HS-5 (cell line): ENCODE measurements around the gene EIF4EBP3.

Experiments used
- DNase-seq: peaks from one replicate; pipeline ENCODE4 v3.0.0-alpha.2; 2012; ENCODE audit warnings: low read depth

Gene EIF4EBP3

DNA sequence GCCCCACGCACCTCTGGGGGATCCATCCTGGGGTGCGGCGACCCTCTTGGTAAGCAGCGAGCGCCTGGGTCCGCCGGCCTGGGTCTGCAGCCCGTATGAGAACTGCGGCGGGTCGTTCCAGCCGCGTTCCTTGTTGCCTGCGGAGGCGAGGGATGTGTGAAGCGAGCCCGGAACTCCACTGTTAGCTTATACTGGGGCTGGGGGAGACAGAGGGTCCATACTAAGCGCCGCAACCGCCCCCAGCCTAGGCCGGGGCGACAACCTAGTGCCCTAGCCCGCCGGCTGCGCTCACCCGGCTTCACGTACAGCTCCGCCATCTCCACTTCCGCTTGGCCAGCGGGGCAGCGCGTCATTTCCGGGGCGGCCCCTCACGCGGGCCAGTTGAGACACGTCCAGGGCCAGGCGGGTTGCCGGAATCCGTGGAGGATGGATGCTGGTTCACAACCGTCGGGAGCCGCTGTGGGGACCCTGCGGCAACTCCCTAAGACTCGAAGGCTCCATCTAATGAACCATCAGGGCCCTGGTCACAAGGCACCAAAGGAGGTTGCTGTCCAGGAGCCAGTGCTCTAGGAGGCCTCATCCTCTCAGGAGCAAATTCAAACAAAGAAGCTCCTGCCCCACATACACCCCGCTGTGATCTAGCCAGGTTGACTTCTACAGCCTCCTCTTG, 9.8 kb downstream of the EIF4EBP3 start, which contains the start of gene SRA1:
Gene SRA1, minus strand, starts transcription at position 338 of the 670 bp plus-strand sequence. Its CDS starts 21 bp downstream, at position 317.
- peak; percentile 60 for DNase-seq

DNA sequence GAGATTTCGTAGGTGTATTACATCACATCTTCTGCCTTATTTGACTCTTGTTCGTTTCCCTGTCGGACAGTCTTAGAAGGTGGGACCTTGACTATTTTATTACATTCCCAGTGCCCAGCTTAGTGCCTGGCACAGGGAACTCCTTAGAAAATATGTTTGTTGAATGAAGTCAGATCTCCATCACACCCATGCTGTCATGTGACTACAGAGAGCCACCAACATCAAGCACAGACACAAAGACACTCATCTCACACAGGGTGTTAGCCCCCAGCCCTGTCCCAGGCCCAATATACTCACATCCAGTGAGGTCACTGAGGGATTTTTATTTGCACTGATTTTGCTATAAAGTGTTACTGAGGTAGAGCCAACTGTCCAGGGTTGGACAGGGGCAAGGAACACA, 10.5 kb downstream of the EIF4EBP3 start:
- no peak for DNase-seq

DNA sequence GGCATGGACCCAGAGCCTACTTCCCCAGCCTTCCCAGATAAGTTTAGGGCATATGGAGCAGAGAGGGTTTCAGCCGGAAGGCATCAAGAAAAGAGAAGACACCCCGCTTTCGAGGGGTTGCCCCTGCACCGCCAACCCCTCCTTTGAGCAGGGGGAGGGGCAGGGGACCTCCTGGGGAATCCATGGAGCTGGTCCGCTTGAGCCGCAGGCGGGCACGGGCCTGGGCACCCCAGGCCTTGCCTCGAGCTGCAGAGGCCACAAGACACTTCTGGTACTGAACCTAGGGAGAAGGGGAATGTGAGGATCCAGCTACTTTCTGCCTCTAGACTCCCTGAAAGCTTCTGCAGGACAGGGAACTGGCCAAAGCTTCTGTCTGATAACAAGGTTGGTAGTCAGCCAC, 11.1 kb downstream of the EIF4EBP3 start:
- DNase-seq, result no peak

DNA sequence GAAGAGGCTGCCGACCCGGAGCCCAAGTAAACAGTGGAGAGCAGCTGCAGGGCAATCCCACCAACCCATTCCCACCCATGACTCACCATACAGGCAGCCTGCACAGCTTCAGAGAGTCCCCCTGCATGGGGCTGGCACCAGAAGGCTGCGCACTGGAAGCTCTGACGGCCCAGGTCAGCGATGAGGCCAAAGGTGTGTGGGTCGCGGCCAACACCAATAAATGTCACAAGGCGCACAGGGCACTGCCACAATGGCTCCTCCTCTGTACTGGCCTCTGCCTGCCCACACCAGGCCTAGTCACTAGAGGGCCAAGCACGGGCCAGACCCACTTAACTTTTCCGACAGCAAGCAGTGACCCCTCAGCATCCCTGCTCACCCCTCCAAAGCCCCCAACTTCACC, 12.8 kb downstream of the EIF4EBP3 start:
- DNase-seq, result no peak

DNA sequence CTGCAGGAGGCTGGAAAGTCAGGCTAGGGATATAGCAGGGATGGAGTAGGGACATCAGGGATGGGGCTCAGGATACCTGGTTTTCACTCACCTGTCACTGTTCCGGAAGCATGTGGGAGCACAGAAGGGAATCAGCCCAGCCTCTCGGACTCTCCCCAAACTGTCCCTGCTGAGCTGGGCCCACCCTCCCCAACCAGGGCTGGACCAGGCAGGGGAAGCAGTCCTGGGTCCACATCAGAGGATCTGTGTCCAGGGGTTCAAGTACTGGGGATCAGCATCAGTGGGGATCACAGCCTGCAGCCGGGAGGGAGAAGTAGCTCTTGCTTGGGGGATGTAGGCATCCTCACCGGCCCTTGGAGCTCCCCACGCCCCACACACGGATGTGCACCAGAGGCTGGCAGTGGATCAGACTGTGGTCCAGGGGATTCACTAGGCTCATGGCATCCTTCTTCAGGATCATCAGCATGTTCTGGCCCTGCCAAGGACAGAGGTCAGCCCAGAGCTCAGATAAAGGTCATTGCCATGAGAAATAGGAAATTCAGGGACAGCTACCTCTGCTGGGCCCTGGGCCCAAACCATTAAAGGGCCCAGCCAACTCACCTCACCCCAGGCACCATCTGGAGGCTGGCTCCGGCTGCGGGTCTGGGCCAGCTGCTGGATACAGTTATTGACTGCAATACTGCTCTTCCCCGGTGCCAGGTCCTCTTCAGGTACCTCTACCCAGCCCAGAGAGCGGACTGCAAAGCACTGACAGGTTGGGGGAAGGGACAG, 14.5 kb downstream of the EIF4EBP3 start:
- no peak for DNase-seq

DNA sequence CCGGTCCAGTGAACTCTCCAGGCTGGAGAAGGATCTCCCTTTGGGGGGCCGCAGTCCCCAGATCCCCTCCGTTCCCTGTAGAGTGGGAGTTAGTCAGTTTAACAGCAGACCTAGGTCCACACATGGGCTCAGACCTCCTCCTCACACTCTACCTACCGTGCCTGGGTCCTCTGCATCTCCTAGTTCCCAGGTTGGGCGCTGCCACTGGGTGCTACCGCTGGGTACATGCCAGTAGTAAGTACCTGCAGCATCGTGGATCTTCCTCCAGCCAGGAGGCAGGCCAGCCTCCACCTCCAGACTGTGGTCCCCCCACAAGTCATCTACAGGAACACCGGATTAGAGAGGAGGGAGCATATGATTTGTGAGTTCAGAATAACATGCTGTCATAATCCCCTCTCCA, 16.1 kb downstream of the EIF4EBP3 start:
- no peak for DNase-seq

DNA sequence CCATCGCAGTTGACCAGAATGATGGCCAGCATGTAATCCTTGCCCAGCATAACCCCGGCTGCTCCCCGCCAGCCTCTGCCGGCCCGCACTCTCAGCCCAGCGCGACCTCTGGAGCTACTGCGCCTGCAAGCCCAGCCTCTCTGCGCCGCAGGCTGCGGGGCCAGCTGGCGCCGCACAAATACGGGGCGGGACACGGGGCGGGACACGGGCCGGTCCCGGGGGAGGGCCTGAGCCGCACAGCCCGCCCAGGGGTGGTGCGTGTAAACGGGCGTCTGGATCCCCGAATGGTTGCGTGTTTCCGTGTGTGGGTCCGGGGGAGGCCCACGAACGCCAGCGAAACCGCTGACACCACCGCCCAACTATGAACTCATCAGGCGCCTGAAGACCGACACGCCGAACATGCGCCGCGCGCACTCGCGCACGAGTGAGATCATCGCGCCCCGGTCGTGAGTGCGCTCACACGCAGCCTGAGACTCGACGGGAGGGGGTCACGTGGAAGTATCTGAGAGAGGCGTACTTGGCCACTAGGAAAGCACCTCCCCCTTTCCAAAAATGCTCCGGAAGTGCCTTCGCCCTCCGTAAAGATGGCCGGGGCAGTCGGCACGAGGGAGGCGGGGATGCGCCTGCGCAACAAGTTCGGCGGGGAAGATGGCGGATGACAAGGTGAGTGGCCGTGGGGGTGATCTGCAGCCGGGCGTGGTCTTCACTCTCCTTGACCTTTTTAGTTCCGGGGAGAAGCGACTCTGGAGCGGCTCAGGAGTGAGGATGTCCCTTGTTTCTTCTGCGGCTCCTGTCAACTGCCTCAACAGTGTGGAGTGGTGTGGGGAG, 16.9 kb downstream of the EIF4EBP3 start, which contains the start of the genes APBB3 and SLC35A4:
Gene APBB3, minus strand, starts transcription at position 403 of the 828 bp plus-strand sequence. Its CDS starts 353 bp downstream, at position 50.
Gene SLC35A4, plus strand, starts transcription at position 633 of the 828 bp plus-strand sequence. CDS start 2,342 bp downstream, outside the sequence.
- peak; percentile 96 for DNase-seq

DNA sequence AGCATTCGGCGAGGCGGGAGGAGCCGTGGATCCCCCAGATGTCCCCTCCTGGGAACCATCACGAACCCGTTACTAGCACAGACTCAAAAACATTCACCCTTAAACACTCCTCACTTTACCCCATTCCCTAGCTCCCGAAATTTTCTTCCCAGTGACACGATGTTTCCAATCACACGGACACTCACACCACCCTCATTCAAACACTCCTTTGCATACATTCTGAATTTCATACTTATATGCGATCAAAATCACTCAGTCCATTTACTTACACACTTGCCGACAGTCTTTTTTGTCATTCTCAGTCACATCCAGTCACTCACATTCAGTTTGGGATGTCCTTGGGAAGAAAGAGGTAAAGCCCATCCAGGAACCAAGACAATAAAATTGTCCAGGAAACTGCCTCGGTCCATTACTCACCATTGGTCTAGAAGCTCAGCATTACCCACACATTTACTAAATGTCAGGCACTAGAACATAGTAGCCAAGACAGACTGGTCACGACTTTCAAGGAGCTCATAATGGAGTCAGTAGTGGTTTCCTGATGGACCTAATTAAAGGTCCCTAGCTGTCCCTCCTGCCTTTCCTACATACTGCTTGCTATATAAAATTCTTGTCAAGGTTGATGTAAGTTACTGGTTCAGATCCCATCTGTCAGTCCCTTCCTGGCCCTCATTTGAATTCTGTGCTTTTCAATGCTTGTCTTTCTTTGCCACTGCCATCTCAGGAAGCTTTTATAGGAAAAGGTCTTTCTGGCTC, 17.7 kb downstream of the EIF4EBP3 start:
- no peak for DNase-seq

DNA sequence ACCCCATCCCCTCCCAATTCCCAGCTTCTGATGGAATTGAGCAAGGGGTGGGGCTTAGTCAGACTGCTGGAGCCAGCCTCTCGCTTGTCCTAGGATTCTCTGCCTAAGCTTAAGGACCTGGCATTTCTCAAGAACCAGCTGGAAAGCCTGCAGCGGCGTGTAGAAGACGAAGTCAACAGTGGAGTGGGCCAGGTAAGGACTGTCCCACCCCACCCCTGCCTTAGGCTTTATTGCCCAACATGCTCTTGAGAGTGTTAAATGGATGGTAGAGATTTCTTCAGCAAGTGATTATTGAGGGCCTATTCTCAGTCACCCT, 18.3 kb downstream of the EIF4EBP3 start:
- DNase-seq, result no peak

DNA sequence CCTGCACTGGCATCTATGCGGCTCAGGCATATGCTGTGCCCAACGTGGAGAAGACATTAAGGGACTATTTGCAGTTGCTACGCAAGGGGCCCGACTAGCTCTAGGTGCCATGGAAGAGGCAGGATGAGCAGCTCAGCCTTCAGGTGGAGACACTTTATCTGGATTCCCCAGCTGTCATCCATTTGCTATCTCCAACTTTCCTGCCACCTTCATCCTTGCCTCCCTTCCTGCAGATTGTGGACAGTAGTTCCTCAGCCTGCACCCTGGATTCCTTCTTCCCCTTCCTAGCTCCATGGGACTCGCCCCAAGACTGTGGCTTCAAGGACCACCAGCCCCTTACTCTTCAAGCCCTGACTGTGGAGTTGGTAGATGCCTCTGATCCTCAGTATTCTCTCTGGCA, 19.2 kb downstream of the EIF4EBP3 start:
- no peak for DNase-seq

DNA sequence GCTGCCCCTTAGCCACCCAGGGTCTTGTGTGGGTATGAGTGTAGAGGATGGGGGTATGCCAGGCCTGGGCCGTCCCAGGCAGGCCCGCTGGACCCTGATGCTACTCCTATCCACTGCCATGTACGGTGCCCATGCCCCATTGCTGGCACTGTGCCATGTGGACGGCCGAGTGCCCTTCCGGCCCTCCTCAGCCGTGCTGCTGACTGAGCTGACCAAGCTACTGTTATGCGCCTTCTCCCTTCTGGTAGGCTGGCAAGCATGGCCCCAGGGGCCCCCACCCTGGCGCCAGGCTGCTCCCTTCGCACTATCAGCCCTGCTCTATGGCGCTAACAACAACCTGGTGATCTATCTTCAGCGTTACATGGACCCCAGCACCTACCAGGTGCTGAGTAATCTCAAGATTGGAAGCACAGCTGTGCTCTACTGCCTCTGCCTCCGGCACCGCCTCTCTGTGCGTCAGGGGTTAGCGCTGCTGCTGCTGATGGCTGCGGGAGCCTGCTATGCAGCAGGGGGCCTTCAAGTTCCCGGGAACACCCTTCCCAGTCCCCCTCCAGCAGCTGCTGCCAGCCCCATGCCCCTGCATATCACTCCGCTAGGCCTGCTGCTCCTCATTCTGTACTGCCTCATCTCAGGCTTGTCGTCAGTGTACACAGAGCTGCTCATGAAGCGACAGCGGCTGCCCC, 19.8 kb downstream of the EIF4EBP3 start:
- DNase-seq, result no peak

DNA sequence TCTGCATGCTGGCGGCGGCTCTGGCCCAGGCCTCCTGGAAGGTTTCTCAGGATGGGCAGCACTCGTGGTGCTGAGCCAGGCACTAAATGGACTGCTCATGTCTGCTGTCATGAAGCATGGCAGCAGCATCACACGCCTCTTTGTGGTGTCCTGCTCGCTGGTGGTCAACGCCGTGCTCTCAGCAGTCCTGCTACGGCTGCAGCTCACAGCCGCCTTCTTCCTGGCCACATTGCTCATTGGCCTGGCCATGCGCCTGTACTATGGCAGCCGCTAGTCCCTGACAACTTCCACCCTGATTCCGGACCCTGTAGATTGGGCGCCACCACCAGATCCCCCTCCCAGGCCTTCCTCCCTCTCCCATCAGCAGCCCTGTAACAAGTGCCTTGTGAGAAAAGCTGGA, 20.4 kb downstream of the EIF4EBP3 start:
- no peak for DNase-seq

DNA sequence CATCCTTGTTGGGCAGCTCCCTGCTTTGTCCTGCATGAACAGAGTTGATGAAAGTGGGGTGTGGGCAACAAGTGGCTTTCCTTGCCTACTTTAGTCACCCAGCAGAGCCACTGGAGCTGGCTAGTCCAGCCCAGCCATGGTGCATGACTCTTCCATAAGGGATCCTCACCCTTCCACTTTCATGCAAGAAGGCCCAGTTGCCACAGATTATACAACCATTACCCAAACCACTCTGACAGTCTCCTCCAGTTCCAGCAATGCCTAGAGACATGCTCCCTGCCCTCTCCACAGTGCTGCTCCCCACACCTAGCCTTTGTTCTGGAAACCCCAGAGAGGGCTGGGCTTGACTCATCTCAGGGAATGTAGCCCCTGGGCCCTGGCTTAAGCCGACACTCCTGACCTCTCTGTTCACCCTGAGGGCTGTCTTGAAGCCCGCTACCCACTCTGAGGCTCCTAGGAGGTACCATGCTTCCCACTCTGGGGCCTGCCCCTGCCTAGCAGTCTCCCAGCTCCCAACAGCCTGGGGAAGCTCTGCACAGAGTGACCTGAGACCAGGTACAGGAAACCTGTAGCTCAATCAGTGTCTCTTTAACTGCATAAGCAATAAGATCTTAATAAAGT, 21.1 kb downstream of the EIF4EBP3 start:
- DNase-seq, result no peak

DNA sequence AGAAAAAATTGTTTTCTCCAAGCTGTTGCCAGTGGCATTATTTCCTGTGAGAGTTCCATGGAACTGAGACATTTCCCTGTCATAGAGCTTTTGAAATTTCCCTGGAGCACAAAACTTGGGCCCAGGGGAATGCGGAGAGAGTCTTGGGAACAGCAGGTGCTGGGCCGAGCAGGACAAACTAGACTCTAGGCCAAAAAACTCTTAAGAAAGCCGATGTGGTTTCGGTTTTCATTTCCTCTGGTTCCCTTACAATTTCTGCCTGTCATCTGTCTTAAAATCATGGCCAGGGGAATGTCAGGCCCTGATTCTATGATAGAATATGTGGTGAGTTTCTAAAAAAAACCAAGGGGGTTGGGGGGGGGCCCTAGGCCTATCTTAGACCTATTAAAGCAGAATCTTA, 21.7 kb downstream of the EIF4EBP3 start:
- no peak for DNase-seq

DNA sequence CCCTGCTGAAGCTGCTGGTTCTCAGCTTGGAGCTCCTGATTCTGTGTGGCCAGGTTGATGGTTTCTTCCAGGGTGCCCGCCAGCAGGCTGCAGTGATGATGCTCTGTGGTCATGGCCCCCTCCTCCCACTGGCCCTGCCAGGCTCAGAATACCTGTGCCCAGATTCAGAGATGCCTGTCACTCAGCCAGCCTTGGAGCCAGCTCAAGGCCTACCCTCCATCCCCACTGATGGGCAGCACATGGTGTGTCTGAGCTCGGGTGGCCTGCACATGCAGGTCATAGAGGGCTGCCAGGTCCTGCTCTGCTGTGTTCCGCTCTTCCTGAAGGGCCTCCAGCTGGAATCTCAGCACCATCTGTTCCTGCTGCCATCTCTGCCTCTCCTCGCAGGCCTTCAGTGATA, 22.6 kb downstream of the EIF4EBP3 start:
- DNase-seq, result no peak

DNA sequence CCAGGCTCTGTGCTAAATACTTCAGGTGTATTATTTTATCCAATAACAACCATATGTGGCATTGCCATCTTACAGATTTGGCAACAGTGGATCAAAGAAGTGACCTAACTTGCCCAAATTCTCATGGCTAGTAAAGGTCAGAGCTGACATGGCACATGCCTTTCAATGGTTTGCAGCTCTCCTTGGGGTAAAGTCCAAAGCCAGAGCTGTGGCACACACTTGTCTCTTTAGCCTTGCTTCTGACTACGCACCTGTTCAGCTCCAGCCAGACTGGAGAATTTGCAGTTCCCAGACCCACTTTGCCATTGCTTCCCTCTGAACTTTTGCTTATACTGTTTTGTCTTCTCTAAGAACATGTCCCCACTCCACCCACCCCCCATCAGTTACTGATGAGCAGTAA, 23.0 kb downstream of the EIF4EBP3 start:
- DNase-seq, result no peak

DNA sequence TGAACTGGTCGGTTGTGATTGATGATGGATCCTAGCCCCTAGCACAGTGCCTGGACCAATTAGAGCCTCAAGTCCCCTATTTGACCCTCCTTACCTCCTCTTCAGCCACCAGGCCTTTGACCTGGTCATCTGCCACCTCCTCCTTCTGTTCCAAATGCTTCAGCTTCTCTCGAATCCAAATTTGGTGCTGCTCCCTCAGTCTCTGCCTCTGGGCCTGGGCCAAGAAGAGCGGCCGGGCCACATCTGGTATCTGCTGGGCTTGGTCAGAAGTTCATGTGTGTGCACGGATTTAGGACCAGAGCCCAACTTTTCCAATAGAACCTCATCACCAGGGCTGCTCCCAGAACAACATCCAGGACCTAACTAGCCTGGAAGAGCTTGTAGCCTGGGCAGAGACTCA, 23.6 kb downstream of the EIF4EBP3 start:
- no peak for DNase-seq

DNA sequence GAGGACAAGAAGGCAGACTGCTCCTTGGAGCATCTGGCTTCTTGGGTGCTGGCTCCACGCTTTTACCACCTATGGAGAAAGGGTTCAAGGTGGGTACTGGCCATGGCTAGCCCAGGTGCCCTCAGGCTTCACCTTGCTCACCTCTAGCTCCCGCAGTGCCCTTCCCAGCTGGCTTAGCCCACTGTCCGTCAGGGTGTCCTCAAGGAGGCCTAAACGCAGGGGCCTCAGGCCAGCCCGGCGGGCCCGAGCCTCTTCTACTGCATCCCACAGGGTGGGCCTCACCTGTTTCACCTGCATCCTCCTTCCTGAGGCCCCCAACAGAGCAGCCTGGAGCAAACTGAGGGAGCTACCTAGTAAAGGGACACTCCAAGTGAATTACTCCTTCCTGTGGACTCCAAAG, 26.2 kb downstream of the EIF4EBP3 start:
- no peak for DNase-seq

DNA sequence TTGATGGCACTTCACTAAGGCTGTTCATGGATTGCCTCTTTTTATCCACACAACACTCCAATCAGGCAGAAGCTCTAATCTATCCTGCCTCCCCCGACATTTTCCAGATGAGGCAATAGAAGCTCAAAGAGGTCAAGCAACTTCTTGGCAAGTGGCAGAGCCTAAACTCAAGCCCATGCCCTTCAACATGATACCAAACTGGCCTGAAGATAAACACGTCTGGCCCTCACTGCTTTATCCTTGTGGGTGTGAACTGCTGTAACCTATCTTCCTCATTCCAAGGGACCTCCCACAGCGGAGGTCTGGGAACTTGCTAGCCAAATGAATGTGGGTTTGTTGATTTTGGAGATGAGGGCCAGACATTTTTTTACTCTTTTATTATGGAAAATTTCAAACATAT, 26.7 kb downstream of the EIF4EBP3 start:
- no peak for DNase-seq

DNA sequence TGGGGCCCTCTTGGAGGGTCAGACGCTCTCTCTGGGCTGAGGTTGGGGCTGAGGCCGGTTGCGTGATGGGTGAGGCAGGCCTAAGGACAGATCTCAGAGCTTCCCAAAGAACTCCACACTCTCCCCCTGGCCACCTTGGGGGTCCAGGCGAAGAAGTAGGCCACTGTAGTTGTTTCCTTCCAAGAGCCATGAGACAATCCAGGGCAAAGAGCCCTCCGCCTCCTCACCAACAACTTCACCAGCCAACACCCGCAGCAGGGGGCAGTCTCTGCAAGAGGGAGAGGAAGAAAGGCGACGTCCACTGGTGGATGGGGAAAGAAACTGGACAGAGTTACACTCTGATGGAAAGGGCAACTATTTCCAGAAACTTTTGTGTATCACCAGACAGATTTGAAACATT, 27.8 kb downstream of the EIF4EBP3 start:
- no peak for DNase-seq

DNA sequence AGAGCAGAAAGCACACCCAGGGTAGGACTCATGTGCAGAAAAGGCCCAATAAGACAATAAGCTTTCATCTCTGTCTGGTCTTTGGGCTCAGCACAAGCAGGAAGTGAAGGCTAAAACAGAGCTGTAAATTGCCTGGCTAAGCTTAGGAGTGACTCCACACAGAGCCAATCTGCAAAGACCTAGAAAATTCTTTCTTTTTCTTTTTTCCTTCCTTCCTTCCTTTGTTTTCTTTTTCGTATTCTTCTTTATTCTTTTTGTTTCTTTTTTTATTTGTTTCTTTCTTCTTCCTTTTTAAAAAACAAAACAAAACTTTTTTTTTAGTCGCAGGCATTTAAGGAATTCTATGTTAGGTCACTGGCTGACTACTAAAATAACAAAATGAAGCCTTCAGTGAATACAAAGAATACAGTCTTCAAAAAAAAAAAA, 29.3 kb downstream of the EIF4EBP3 start:
- DNase-seq, result no peak
